OCI-LY1 (cell line): Measurements from ENCODE around the gene CD81.

ENCODE experiments used
- H2AFZ ChIP-seq: fragments of 200-600 bp; sonication (generic), shearing (Covaris generic); 2 replicates; pipeline ENCODE4 v1.6.0; 2014; ENCODE audit warnings: antibody characterized with exemption, mild to moderate bottlenecking, low read length
- H3F3A ChIP-seq: fragments of 200-600 bp; sonication (generic), shearing (Covaris generic); 2 replicates; pipeline ENCODE4 v1.6.0; 2014; ENCODE audit warnings: mild to moderate bottlenecking, antibody characterized with exemption, low read length, moderate library complexity; ENCODE audit not compliant: insufficient read depth
- H3K27ac ChIP-seq: fragments of 200-600 bp; sonication (generic); 2 replicates; pipeline ENCODE4 v1.5.1; 2014; ENCODE audit warnings: low read length, mixed run types, mild to moderate bottlenecking, low read depth; ENCODE audit not compliant: poor library complexity, severe bottlenecking
- H3K27me3 ChIP-seq: fragments of 200-600 bp; sonication (generic); 2 replicates; pipeline ENCODE4 v1.6.0; 2014; ENCODE audit warnings: antibody characterized with exemption, mild to moderate bottlenecking, low read length, moderate library complexity; ENCODE audit not compliant: insufficient read depth
- H3K36me3 ChIP-seq: fragments of 200-600 bp; sonication (generic); 2 replicates; pipeline ENCODE4 v1.6.1; 2014; ENCODE audit warnings: mild to moderate bottlenecking, antibody characterized with exemption, low read length, moderate library complexity, mixed read lengths; ENCODE audit not compliant: insufficient read depth
- H3K4me1 ChIP-seq: fragments of 200-600 bp; sonication (generic); 2 replicates; pipeline ENCODE4 v1.5.1; 2014; ENCODE audit warnings: mild to moderate bottlenecking, low read length, moderate library complexity; ENCODE audit not compliant: insufficient read depth, severe bottlenecking
- H3K4me2 ChIP-seq: fragments of 200-600 bp; sonication (generic), shearing (Covaris generic); 2 replicates; pipeline ENCODE4 v1.6.1; 2014; ENCODE audit warnings: low read length
- H3K4me3 ChIP-seq: fragments of 200-600 bp; sonication (generic); 2 replicates; pipeline ENCODE4 v1.5.1; 2014; ENCODE audit warnings: low read length, low read depth, mild to moderate bottlenecking, mixed read lengths; ENCODE audit not compliant: poor library complexity, severe bottlenecking
- H3K79me2 ChIP-seq: fragments of 200-600 bp; shearing (Covaris generic); 2 replicates; pipeline ENCODE4 v1.6.1; 2016; ENCODE audit warnings: mixed run types, low read length, mixed read lengths; ENCODE audit not compliant: insufficient read depth
- H3K9ac ChIP-seq: fragments of 200-600 bp; sonication (generic), shearing (Covaris generic); 2 replicates; pipeline ENCODE4 v1.6.1; 2014; ENCODE audit warnings: mild to moderate bottlenecking, low read length, mixed read lengths
- H3K9me2 ChIP-seq: fragments of 200-600 bp; sonication (generic), shearing (Covaris generic); 2 replicates; pipeline ENCODE4 v1.6.1; 2014; ENCODE audit warnings: low read depth, mild to moderate bottlenecking, low read length, mixed read lengths
- H3K9me3 ChIP-seq: fragments of 200-600 bp; shearing (Covaris generic); 2 replicates; pipeline ENCODE4 v1.6.1; 2014; ENCODE audit warnings: low read length, mixed read lengths
- H4K20me1 ChIP-seq: fragments of 200-600 bp; sonication (generic), shearing (Covaris generic); 2 replicates; pipeline ENCODE4 v1.6.0; 2016; ENCODE audit warnings: mild to moderate bottlenecking, low read length; ENCODE audit not compliant: insufficient read depth
- CTCF ChIP-seq: fragments of 200-600 bp; sonication (generic), shearing (Covaris generic); IDR thresholded peaks from 2 replicates; pipeline ENCODE4 v1.5.1; 2017; ENCODE audit warnings: mild to moderate bottlenecking, antibody characterized with exemption, low read length, moderate library complexity, mixed read lengths
- EZH2 ChIP-seq: fragments of 200-600 bp; sonication (generic), shearing (Covaris generic); IDR thresholded peaks from 2 replicates; pipeline ENCODE4 v1.8.0; 2017; ENCODE audit warnings: borderline replicate concordance, mixed run types, mild to moderate bottlenecking, antibody characterized with exemption, low read length, moderate library complexity, mixed read lengths

The CD81 gene

GRCh38 chr11:2443881-2444820, 67.0 kb downstream of the CD81 start, which contains the start of gene TRPM5:
TSS of gene TRPM5 (minus strand) at chr11:2444514. CDS start at chr11:2423036, 21,478 bp downstream.
- H3K4me2 ChIP-seq, result no peak within 1 kb of the TSS
- no peaks in the 10 kb centered on the region for H3F3A ChIP-seq
- H3K36me3 ChIP-seq, result no peaks in the 10 kb centered on the region
- peaks cover 7% of the 10 kb centered on the region for H3K4me1 ChIP-seq
- no peak within 1 kb of the TSS for H3K4me3 ChIP-seq
- no peaks in the 10 kb centered on the region for H4K20me1 ChIP-seq
- no peak within 1 kb of the TSS for H3K27ac ChIP-seq
- TF ChIP-seq EZH2, result no peak
- no peak for TF ChIP-seq CTCF
- no peaks in the 10 kb centered on the region for H3K9me2 ChIP-seq
- H3K79me2 ChIP-seq, result no peaks in the 10 kb centered on the region
- H3K27me3 ChIP-seq, result no peaks in the 10 kb centered on the region
- H3K9ac ChIP-seq, result no peak within 1 kb of the TSS
- no peak within 1 kb of the TSS for H2AFZ ChIP-seq
- H3K9me3 ChIP-seq, result no peaks in the 10 kb centered on the region

GRCh38 chr11:2444821-2445745, 68.0 kb downstream of the CD81 start, which contains the start of gene KCNQ1:
TSS of gene KCNQ1 (plus strand) at chr11:2445008. CDS start at chr11:2445099, 91 bp downstream.
- Histone ChIP-seq H3K27me3 (no peaks in the 10 kb centered on the region), H3K4me3 (no peak within 1 kb of the TSS), H3K79me2 (no peaks in the 10 kb centered on the region), H4K20me1 (no peaks in the 10 kb centered on the region), H3K27ac (no peak within 1 kb of the TSS), H3F3A (no peaks in the 10 kb centered on the region), H3K9me3 (no peaks in the 10 kb centered on the region), H3K4me1 (peaks cover 7% of the 10 kb centered on the region), H3K4me2 (no peak within 1 kb of the TSS), H3K36me3 (no peaks in the 10 kb centered on the region), H2AFZ (no peak within 1 kb of the TSS), H3K9me2 (no peaks in the 10 kb centered on the region), H3K9ac (no peak within 1 kb of the TSS)
- TF ChIP-seq CTCF, result no peak
- no peak for TF ChIP-seq EZH2

GRCh38 chr11:2445746-2446551, 68.8 kb downstream of the CD81 start:
- Histone ChIP-seq H3K9me3 (no peaks in the 10 kb centered on the region), H3F3A (no peaks in the 10 kb centered on the region), H3K36me3 (no peaks in the 10 kb centered on the region), H3K9me2 (no peaks in the 10 kb centered on the region), H3K79me2 (no peaks in the 10 kb centered on the region), H3K9ac (no peak overlapping the region), H2AFZ (no peak overlapping the region), H3K27ac (no peak overlapping the region), H3K4me1 (peaks cover 7% of the 10 kb centered on the region), H3K4me3 (no peak overlapping the region), H3K27me3 (no peaks in the 10 kb centered on the region), H4K20me1 (no peaks in the 10 kb centered on the region), H3K4me2 (no peak overlapping the region)
- no peak for TF ChIP-seq EZH2
- no peak for TF ChIP-seq CTCF
